Uterus (tissue), 4 donors: Measurements from ENCODE around the gene TYROBP. TPM values are rescaled to one million over a fixed set of nuclear protein-coding genes. Genes with fewer than 3 reads are reported as not detected.

ENCODE experiments used
- DNase-seq, 2 donors: peaks; one replicate each; pipeline ENCODE4 v3.0.0-alpha.2; 2019 to 2020
- H3K27ac ChIP-seq, 2 donors: fragments of 200-600 bp; sonication (generic); 1 replicate in 1 of 2; 2 replicates in 1 of 2; pipeline ENCODE4 v1.5.1; 2016 to 2018
- H3K27me3 ChIP-seq, 2 donors: fragments of 200-600 bp; sonication (generic); one replicate each; pipeline ENCODE4 v1.5.1; 2018 to 2019; ENCODE audit warnings: control low read depth in 1 of 2
- H3K36me3 ChIP-seq, 2 donors: fragments of 200-600 bp; sonication (generic); one replicate each; pipeline ENCODE4 v1.5.1; 2019; ENCODE audit warnings: control low read depth in 1 of 2
- H3K4me1 ChIP-seq, 2 donors: fragments of 200-600 bp; sonication (generic); one replicate each; pipeline ENCODE4 v1.5.1; 2018 to 2019; ENCODE audit warnings: control low read depth in 1 of 2
- H3K4me3 ChIP-seq, 2 donors: fragments of 200-600 bp; sonication (generic); 1 replicate in 1 of 2; 2 replicates in 1 of 2; pipeline ENCODE4 v1.5.1; 2018 to 2019; ENCODE audit warnings: mild to moderate bottlenecking in 1 of 2
- H3K9me3 ChIP-seq, 2 donors: fragments of 200-600 bp; sonication (generic); one replicate each; pipeline ENCODE4 v1.5.1; 2019; ENCODE audit warnings: control low read depth in 1 of 2
- POLR2A ChIP-seq, 2 donors: fragments of 450-650 bp; IDR thresholded peaks; one replicate each; pipeline ENCODE4 v1.6.1; 2016; ENCODE audit warnings: antibody characterized with exemption in 2 of 2, mild to moderate bottlenecking in 1 of 2, moderate library complexity in 1 of 2
- intact Hi-C: fragments of 100-400 bp; cut with DNase I; formaldehyde crosslinking; loops from one replicate; pipeline ENCODE4 v1.15.1; 2023; ENCODE audit warnings: low total_unique reads
- total RNA-seq, 4 donors: library from RNA; depleted of rRNA in 3 of 4; stranded (reverse); fragments of >200 nt in 3 of 4; gene quantifications; one replicate each; pipeline versions ENCODE4 v1.1.0 to v1.2.4, GENCODE V29; 2014 to 2023
- TF ChIP-seq, protein P1 (sequence below), 4 experiments: fragments of 200-600 bp in 2 of 4; fragments of 450-650 bp in 2 of 4; sonication (generic) in 2 of 4; IDR thresholded peaks; one replicate each; pipeline ENCODE4 v1.5.1; 2016 to 2019; ENCODE audit warnings: antibody characterized with exemption in 4 of 4, mild to moderate bottlenecking in 2 of 4, moderate library complexity in 1 of 4
- donor health status: DM: yes; HTN: yes; CAD: no.

The TYROBP gene
- total RNA-seq, 4 donors from 2014 or later, result 1.3 to 25.0 (median 14.9) TPM

DNA sequence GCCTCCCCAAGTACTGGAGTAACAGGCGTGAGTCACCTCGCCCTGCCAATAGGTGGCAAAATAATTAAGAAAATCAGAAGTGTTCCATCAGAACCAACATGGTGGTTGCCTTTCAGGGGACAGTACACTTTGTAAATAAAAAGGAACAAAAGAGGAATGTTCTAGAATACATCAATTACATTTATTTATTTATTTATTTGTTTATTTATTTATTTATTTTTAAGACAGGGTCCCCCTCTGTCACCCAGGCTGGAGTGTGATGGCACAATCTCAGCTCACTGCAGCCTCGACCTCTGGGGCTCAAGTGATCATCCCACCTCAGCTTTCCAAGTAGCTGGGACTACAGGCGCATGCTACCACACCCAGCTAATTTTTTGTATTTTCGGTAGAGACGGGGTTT lies 12.9 kb upstream of the TYROBP start:
- Histone ChIP-seq H3K27me3 (no peaks in the 10 kb centered on the region), H3K9me3 (no peaks in the 10 kb centered on the region), H3K4me1 (no peaks in the 10 kb centered on the region), H3K27ac (no peak overlapping the region), H3K4me3 (no peak overlapping the region), H3K36me3 (no peaks in the 10 kb centered on the region)
- no peak for DNase-seq
- TF ChIP-seq, protein P1, sequence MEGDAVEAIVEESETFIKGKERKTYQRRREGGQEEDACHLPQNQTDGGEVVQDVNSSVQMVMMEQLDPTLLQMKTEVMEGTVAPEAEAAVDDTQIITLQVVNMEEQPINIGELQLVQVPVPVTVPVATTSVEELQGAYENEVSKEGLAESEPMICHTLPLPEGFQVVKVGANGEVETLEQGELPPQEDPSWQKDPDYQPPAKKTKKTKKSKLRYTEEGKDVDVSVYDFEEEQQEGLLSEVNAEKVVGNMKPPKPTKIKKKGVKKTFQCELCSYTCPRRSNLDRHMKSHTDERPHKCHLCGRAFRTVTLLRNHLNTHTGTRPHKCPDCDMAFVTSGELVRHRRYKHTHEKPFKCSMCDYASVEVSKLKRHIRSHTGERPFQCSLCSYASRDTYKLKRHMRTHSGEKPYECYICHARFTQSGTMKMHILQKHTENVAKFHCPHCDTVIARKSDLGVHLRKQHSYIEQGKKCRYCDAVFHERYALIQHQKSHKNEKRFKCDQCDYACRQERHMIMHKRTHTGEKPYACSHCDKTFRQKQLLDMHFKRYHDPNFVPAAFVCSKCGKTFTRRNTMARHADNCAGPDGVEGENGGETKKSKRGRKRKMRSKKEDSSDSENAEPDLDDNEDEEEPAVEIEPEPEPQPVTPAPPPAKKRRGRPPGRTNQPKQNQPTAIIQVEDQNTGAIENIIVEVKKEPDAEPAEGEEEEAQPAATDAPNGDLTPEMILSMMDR (IDR thresholded peaks at IDR 0.05), result no peak
- no peak for TF ChIP-seq POLR2A (IDR thresholded peaks at IDR 0.05)
- intact Hi-C loops, result no loop called here

DNA sequence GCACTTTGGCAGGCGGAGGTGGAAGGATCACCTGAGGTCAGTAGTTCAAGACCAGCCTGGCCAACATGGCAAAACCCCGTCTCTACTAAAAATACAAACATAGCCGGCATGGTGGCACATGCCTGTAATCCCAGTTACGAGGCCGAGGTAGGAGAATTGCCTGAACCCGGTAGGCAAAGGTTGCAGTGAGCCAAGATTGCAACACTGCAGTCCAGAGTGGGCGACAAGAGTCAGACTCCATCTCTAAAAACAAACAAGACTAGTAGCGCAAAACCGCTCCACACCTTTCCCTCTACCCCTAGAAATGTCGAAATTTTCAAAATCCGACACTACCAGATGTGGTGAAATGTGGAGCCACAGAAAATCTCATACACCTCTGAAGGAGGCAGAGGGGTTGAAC lies 11.2 kb upstream of the TYROBP start:
- no peaks in the 10 kb centered on the region for H3K27me3 ChIP-seq
- DNase-seq, result no peak
- no peaks in the 10 kb centered on the region for H3K36me3 ChIP-seq
- no peaks in the 10 kb centered on the region for H3K4me1 ChIP-seq
- TF ChIP-seq, protein P1 (IDR thresholded peaks at IDR 0.05), result no peak
- TF ChIP-seq POLR2A (IDR thresholded peaks at IDR 0.05), result no peak
- H3K9me3 ChIP-seq, result no peaks in the 10 kb centered on the region
- no peak overlapping the region for H3K27ac ChIP-seq
- intact Hi-C loops, result no loop called here
- H3K4me3 ChIP-seq, result no peak overlapping the region

DNA sequence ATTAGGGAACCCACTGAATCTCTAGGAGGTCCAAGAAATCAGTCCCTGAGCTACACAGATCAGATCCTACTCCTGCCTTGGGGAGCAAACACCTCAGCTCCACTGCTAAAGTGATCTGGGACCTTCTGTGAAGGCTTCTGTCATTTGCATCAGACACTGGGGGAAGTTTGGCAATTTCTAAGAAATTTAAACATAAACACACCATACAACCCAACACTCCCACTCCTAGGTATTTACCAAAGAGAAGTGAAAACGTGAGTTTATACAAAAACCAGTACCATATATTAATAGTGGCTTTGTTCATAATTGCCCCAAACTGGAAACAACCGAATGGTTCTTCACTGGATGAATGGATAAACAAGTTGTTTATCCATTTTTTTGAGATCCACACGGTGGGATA lies 7.3 kb upstream of the TYROBP start:
- Histone ChIP-seq H3K4me1 (no peaks in the 10 kb centered on the region), H3K4me3 (no peak overlapping the region), H3K9me3 (no peaks in the 10 kb centered on the region), H3K36me3 (no peaks in the 10 kb centered on the region), H3K27me3 (no peaks in the 10 kb centered on the region), H3K27ac (no peak overlapping the region)
- intact Hi-C loops, result no loop called here
- DNase-seq, result no peak
- TF ChIP-seq, protein P1 (IDR thresholded peaks at IDR 0.05), result no peak
- TF ChIP-seq POLR2A (IDR thresholded peaks at IDR 0.05), result no peak

DNA sequence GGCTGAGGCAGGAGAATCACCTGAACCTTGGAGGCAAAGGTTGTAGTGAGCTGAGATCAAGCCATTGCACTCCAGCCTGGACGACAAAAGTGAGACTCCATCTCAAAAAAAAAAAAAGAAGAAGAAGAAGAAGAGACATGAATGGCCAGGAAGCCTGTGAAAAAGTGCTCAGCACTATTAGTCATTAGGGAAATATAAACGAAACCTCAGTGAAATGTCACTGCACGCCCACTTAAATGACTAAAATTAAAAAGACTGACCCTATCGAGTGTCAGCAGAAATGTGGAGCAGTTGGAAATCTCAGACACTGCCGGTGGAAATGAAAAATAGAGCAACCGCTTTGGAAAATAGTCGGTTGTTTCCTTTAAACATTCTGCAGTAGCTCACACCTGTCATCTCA lies 5.5 kb upstream of the TYROBP start:
- no peak for TF ChIP-seq POLR2A (IDR thresholded peaks at IDR 0.05)
- TF ChIP-seq, protein P1 (IDR thresholded peaks at IDR 0.05), result no peak
- Histone ChIP-seq H3K27ac (no peak overlapping the region), H3K27me3 (no peaks in the 10 kb centered on the region), H3K9me3 (no peaks in the 10 kb centered on the region), H3K4me1 (no peaks in the 10 kb centered on the region), H3K36me3 (no peaks in the 10 kb centered on the region), H3K4me3 (no peak overlapping the region)
- intact Hi-C loops, result no loop called here
- no peak for DNase-seq

DNA sequence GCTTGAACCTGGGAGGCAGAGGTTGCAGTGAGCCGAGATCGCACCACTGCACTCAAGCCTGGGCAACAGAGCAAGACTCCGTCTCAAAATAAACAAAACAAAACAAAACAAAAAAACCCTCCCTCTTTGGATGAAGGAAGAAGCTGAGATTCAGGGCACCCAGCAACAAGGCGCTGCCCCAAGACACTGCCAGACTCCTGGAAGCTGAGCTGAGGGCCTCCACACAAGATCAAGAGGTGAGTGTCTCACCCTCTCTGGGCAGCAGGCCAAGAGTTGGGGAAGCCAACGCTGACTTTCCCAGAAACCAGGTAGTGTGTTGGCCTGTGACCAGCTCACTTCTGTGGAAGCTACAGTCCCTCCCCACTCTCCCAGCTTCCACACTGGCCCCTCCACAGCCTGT lies 3.7 kb upstream of the TYROBP start:
- H3K27me3 ChIP-seq, result no peaks in the 10 kb centered on the region
- TF ChIP-seq POLR2A (IDR thresholded peaks at IDR 0.05), result no peak
- TF ChIP-seq, protein P1 (IDR thresholded peaks at IDR 0.05), result no peak
- no peaks in the 10 kb centered on the region for H3K36me3 ChIP-seq
- no peak for DNase-seq
- no peak overlapping the region for H3K27ac ChIP-seq
- H3K4me1 ChIP-seq, result no peaks in the 10 kb centered on the region
- intact Hi-C loops, result no loop called here
- H3K9me3 ChIP-seq, result no peaks in the 10 kb centered on the region
- H3K4me3 ChIP-seq, result no peak overlapping the region
